Measurements from ENCODE around the gene ZNF524. TPM values are rescaled to one million over a fixed set of nuclear protein-coding genes. Genes with fewer than 3 reads are reported as not detected.
A peak's percentile ranks its signal among the peaks of the same experiment; 100 is the strongest.

Gene ZNF524
- total and polyA plus RNA-seq, 9 of the 15 experiments (the other 6 are each of a cell fraction or from before 2014, with no cell fraction given), result 0.08 to 15.6 (median 2.9) TPM

DNA sequence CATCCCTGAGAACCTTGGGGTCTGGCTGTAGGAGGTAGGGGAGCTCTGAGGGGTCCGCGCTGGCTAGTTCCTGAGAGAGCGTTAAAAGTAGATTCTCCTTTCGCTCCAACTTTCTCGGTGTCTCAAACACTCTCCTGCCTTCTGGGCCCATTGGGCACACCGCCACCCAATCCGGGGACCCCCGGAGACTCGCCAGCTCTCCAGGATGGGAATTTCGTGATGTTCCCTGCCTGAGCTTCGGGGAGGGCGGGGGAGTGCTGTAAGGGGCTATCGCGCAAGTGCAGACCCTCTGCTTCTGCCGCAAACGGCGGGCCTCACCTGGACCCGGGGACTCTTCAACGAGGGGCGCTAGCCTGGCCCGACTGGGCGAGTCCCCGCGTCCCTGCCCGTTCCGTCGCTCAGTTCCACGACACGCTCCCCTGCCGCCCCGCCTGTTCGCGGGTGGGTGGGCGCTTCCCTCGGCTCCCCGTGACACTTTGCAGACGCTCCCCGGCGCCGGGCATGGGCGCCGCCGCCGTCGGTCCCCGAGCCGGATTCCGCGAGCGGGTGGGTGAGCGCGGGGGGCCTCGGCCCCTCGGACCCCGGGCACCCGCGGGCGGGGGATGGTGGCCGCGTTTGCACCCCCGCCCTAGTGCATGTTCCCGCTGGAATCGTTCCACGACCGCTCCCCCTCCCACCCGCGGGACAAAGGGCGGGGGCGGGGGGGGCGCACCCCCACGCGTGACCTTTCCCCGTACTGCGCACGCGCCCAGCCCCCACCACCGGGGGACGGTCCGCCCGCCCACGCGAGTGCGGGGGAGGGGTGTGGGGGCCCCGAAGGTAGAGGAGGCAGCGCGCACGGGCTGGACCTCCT is 47.9 kb downstream of the ZNF524 start, which contains the start of gene CCDC106:
CCDC106 (plus strand) TSS at position 481 of the 853 bp plus-strand sequence. CDS start 835 bp downstream, outside the sequence.
- H3K79me2 ChIP-seq (ENCODE audit: control insufficient read depth, insufficient read depth, low read length), result peaks cover 57% of the 10 kb centered on the region
- WGBS (ENCODE audit: insufficient coverage, low coverage, missing lambda C conversion rate), result 3% methylated on average over 38 of the region's 87 CpGs
- peaks cover 26 to 78% of the 10 kb centered on the region in 2 experiments for H3K4me1 ChIP-seq (replicated peaks in 1 of 2; ENCODE audit: control insufficient read depth in 2 of 2, insufficient read depth in 2 of 2, low read length in 2 of 2)
- intact Hi-C loops (cut with micrococcal nuclease), result no loop called here
- H2AFZ ChIP-seq (ENCODE audit: low read depth, low read length), result peak within 1 kb of the TSS; percentile 95
- H3K9me3 ChIP-seq (replicated peaks; ENCODE audit: control insufficient read depth, insufficient read depth, low read depth, low read length), result no peaks in the 10 kb centered on the region
- ChIA-PET CTCF (ENCODE audit: low intra/inter-chr PET ratio) (interaction anchor here (0.7 kb wide), 1 partner anchor 13 kb away, joined by 4 read pairs; no protein-coding TSS in a partner anchor), POLR2A (interaction anchor here (0.5 to 1.8 kb wide), 11 partner anchors 10 to 612 kb away, joined by 3 to 7 read pairs (median 3); partner anchors contain the start of gene ZNF865)
- H4K20me1 ChIP-seq (replicated peaks; ENCODE audit: control insufficient read depth, insufficient read depth, low read length), result no peaks in the 10 kb centered on the region
- H3K9me1 ChIP-seq (ENCODE audit: control insufficient read depth, insufficient read depth, low read length), result no peaks in the 10 kb centered on the region
- DNase-seq (ENCODE audit: extremely low read depth in 1 of 4, low spot score in 3 of 4), result peak; percentile 81 to 86 (median 84)
- peak within 1 kb of the TSS; percentile 90 for H3K27ac ChIP-seq (ENCODE audit: extremely low read depth, low read depth, low read length)
- H3K27me3 ChIP-seq (ENCODE audit: control insufficient read depth in 2 of 2, insufficient read depth in 2 of 2, low read length in 2 of 2), result no peaks in the 10 kb centered on the region
- peak within 1 kb of the TSS; percentile 68 for H3K4me3 ChIP-seq
- peaks cover 49% of the 10 kb centered on the region; the same call in 2 of the 3 replicates for H3K36me3 ChIP-seq (ENCODE audit: control insufficient read depth, insufficient read depth, low read length)
- H3K9ac ChIP-seq (ENCODE audit: insufficient read depth in 1 of 2, low read depth in 2 of 2, low read length in 2 of 2), result peak within 1 kb of the TSS; percentile 89 to 98
- in situ Hi-C loops (cut with MboI), result loop anchor here (25.0 kb wide), 2 partner anchors 511 to 664 kb away; partner anchors contain the start of genes TNNT1 and ZSCAN5A
- H3K4me2 ChIP-seq (ENCODE audit: insufficient read depth, low read length), result peak within 1 kb of the TSS; percentile 90
- peak; percentile 53 for ATAC-seq
- peak; percentile 76 for FAIRE-seq
- no TSS peak for BruUV-seq (replicated peaks)
- TF ChIP-seq MTA3 (IDR thresholded peaks at IDR 0.05; ENCODE audit: borderline replicate concordance) (peak; percentile 78), HDAC3 (IDR thresholded peaks at IDR 0.05; ENCODE audit: borderline replicate concordance, partially characterized antibody) (no peak), ZNF764 (CRISPR knock-in tag; IDR thresholded peaks at IDR 0.05; ENCODE audit: low read depth) (no peak), ZBED1 (IDR thresholded peaks at IDR 0.05) (no peak), NFIC (IDR thresholded peaks at IDR 0.05) (peak; percentile 70), YBX1 (IDR thresholded peaks at IDR 0.05) (no peak)
- TF ChIP-seq, protein P1, sequence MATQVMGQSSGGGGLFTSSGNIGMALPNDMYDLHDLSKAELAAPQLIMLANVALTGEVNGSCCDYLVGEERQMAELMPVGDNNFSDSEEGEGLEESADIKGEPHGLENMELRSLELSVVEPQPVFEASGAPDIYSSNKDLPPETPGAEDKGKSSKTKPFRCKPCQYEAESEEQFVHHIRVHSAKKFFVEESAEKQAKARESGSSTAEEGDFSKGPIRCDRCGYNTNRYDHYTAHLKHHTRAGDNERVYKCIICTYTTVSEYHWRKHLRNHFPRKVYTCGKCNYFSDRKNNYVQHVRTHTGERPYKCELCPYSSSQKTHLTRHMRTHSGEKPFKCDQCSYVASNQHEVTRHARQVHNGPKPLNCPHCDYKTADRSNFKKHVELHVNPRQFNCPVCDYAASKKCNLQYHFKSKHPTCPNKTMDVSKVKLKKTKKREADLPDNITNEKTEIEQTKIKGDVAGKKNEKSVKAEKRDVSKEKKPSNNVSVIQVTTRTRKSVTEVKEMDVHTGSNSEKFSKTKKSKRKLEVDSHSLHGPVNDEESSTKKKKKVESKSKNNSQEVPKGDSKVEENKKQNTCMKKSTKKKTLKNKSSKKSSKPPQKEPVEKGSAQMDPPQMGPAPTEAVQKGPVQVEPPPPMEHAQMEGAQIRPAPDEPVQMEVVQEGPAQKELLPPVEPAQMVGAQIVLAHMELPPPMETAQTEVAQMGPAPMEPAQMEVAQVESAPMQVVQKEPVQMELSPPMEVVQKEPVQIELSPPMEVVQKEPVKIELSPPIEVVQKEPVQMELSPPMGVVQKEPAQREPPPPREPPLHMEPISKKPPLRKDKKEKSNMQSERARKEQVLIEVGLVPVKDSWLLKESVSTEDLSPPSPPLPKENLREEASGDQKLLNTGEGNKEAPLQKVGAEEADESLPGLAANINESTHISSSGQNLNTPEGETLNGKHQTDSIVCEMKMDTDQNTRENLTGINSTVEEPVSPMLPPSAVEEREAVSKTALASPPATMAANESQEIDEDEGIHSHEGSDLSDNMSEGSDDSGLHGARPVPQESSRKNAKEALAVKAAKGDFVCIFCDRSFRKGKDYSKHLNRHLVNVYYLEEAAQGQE (IDR thresholded peaks at IDR 0.05; ENCODE audit: borderline replicate concordance), result no peak
- TF ChIP-seq, protein P1 (CRISPR knock-in tag; IDR thresholded peaks at IDR 0.05; ENCODE audit: low read depth), result 0 out of 2 replicates have a peak, but pooled peaks have one; percentile 38
- TF ChIP-seq, protein P2, sequence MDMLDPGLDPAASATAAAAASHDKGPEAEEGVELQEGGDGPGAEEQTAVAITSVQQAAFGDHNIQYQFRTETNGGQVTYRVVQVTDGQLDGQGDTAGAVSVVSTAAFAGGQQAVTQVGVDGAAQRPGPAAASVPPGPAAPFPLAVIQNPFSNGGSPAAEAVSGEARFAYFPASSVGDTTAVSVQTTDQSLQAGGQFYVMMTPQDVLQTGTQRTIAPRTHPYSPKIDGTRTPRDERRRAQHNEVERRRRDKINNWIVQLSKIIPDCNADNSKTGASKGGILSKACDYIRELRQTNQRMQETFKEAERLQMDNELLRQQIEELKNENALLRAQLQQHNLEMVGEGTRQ (CRISPR knock-in tag; IDR thresholded peaks at IDR 0.05), result no peak
